Liver (tissue), 2 donors: ENCODE results near the gene SAT1.

ENCODE experiments used
- CTCF ChIP-seq: fragments of 150-350 bp; IDR thresholded peaks from 2 replicates; pipeline ENCODE4 v1.5.1; 2017; ENCODE audit warnings: improper control_type of control experiment, low read depth, low read length; ENCODE audit not compliant: missing input control
- TF ChIP-seq, protein P1 (sequence below): IDR thresholded peaks from 2 replicates; pipeline ENCODE4 v1.6.1; 2016; ENCODE audit warnings: antibody characterized with exemption
- donor health status: healthy.

DNA sequence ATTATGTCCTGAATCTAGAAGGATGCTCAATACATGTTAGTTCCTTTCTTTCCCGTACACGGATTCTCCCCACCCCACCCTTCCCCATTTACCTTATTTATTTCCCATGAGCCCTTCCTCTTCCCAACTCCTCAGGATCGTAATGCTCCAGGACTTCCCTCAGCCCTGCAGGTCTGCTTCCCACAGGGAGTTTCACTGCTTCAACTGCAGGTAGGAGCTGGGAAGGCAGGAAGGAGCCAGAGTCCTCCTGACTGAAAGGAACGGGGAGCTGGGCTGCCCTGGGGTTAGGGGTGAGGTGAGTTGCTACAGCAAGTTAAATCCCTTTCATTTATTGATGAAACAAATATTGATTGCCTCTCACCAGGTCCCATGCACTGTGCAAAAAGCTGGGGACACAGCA is 33.2 kb downstream of the SAT1 start:
- no peak for TF ChIP-seq CTCF
- TF ChIP-seq, protein P1, sequence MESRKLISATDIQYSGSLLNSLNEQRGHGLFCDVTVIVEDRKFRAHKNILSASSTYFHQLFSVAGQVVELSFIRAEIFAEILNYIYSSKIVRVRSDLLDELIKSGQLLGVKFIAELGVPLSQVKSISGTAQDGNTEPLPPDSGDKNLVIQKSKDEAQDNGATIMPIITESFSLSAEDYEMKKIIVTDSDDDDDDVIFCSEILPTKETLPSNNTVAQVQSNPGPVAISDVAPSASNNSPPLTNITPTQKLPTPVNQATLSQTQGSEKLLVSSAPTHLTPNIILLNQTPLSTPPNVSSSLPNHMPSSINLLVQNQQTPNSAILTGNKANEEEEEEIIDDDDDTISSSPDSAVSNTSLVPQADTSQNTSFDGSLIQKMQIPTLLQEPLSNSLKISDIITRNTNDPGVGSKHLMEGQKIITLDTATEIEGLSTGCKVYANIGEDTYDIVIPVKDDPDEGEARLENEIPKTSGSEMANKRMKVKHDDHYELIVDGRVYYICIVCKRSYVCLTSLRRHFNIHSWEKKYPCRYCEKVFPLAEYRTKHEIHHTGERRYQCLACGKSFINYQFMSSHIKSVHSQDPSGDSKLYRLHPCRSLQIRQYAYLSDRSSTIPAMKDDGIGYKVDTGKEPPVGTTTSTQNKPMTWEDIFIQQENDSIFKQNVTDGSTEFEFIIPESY: no peak
